ENCODE measurements around the gene PADI2.

PADI2 gene

GRCh38 chr1:17155257-17155920 is 36.1 kb upstream of the PADI2 start:
- H3K36me3 ChIP-seq (ENCODE audit: insufficient read depth, low read length), result no peaks in the 10 kb centered on the region
- H3K4me2 ChIP-seq (ENCODE audit: low read depth, low read length, poor library complexity, severe bottlenecking), result no peak overlapping the region
- no peaks in the 10 kb centered on the region for H3K9me2 ChIP-seq (replicated peaks; ENCODE audit: low read depth, low read length)
- H4K20me1 ChIP-seq (ENCODE audit: insufficient read depth, low read length, poor library complexity, severe bottlenecking), result no peaks in the 10 kb centered on the region
- no peaks in the 10 kb centered on the region for H3F3A ChIP-seq (ENCODE audit: low read depth)
- TF ChIP-seq CTCF (conservative IDR thresholded peaks at IDR 0.05; ENCODE audit: low read length) (no peak), EZH2phosphoT487 (IDR thresholded peaks at IDR 0.05; ENCODE audit: borderline replicate concordance) (no peak)
- H3K9ac ChIP-seq (ENCODE audit: low read depth, low read length, poor library complexity, severe bottlenecking), result no peak overlapping the region
- H3K4me3 ChIP-seq (ENCODE audit: low read length, poor library complexity, severe bottlenecking), result no peak overlapping the region
- no peaks in the 10 kb centered on the region for H3K27me3 ChIP-seq (ENCODE audit: insufficient read depth, low read length, poor library complexity, severe bottlenecking)
- H2AFZ ChIP-seq (ENCODE audit: low read length), result no peak overlapping the region
- no peaks in the 10 kb centered on the region for H3K4me1 ChIP-seq (ENCODE audit: insufficient read depth, low read length, poor library complexity, severe bottlenecking)
- H3K9me3 ChIP-seq (ENCODE audit: insufficient read depth, low read depth, low read length), result peaks cover 22% of the 10 kb centered on the region; the same call in 1 of the 2 replicates
- no peaks in the 10 kb centered on the region for H3K79me2 ChIP-seq (ENCODE audit: insufficient read depth, low read length)

GRCh38 chr1:17149771-17150170 is 30.5 kb upstream of the PADI2 start:
- Histone ChIP-seq H3K9me2 (replicated peaks; ENCODE audit: low read depth, low read length) (no peaks in the 10 kb centered on the region), H3K9ac (ENCODE audit: low read depth, low read length, poor library complexity, severe bottlenecking) (no peak overlapping the region), H4K20me1 (ENCODE audit: insufficient read depth, low read length, poor library complexity, severe bottlenecking) (no peaks in the 10 kb centered on the region), H3F3A (ENCODE audit: low read depth) (no peaks in the 10 kb centered on the region), H2AFZ (ENCODE audit: low read length) (0 out of 2 replicates have a peak overlapping the region, but pooled peaks have one; percentile 3), H3K79me2 (ENCODE audit: insufficient read depth, low read length) (no peaks in the 10 kb centered on the region), H3K4me3 (ENCODE audit: low read length, poor library complexity, severe bottlenecking) (no peak overlapping the region), H3K9me3 (ENCODE audit: insufficient read depth, low read depth, low read length) (peaks cover 13% of the 10 kb centered on the region; the same call in 1 of the 2 replicates), H3K36me3 (ENCODE audit: insufficient read depth, low read length) (no peaks in the 10 kb centered on the region), H3K4me1 (ENCODE audit: insufficient read depth, low read length, poor library complexity, severe bottlenecking) (peaks cover 5% of the 10 kb centered on the region), H3K27me3 (ENCODE audit: insufficient read depth, low read length, poor library complexity, severe bottlenecking) (no peaks in the 10 kb centered on the region), H3K4me2 (ENCODE audit: low read depth, low read length, poor library complexity, severe bottlenecking) (no peak overlapping the region)
- TF ChIP-seq EZH2phosphoT487 (IDR thresholded peaks at IDR 0.05; ENCODE audit: borderline replicate concordance), result no peak
- TF ChIP-seq CTCF (conservative IDR thresholded peaks at IDR 0.05; ENCODE audit: low read length), result no peak

- no peaks in the 10 kb centered on the region for H3F3A ChIP-seq (ENCODE audit: low read depth)
- H3K36me3 ChIP-seq (ENCODE audit: insufficient read depth, low read length), result no peaks in the 10 kb centered on the region
- H3K9me3 ChIP-seq (ENCODE audit: insufficient read depth, low read depth, low read length), result peaks cover 9% of the 10 kb centered on the region; the same call in 1 of the 2 replicates
- H3K9me2 ChIP-seq (replicated peaks; ENCODE audit: low read depth, low read length), result no peaks in the 10 kb centered on the region
- no peak for TF ChIP-seq CTCF (conservative IDR thresholded peaks at IDR 0.05; ENCODE audit: low read length)
- TF ChIP-seq EZH2phosphoT487 (IDR thresholded peaks at IDR 0.05; ENCODE audit: borderline replicate concordance), result no peak
- no peak overlapping the region for H3K4me2 ChIP-seq (ENCODE audit: low read depth, low read length, poor library complexity, severe bottlenecking)
- H3K79me2 ChIP-seq (ENCODE audit: insufficient read depth, low read length), result no peaks in the 10 kb centered on the region
- H3K4me1 ChIP-seq (ENCODE audit: insufficient read depth, low read length, poor library complexity, severe bottlenecking), result peaks cover 5% of the 10 kb centered on the region
- H3K4me3 ChIP-seq (ENCODE audit: low read length, poor library complexity, severe bottlenecking), result no peak overlapping the region
- H3K27me3 ChIP-seq (ENCODE audit: insufficient read depth, low read length, poor library complexity, severe bottlenecking), result no peaks in the 10 kb centered on the region
- H2AFZ ChIP-seq (ENCODE audit: low read length), result no peak overlapping the region
- H3K9ac ChIP-seq (ENCODE audit: low read depth, low read length, poor library complexity, severe bottlenecking), result no peak overlapping the region
- no peaks in the 10 kb centered on the region for H4K20me1 ChIP-seq (ENCODE audit: insufficient read depth, low read length, poor library complexity, severe bottlenecking)
These were observed 29.8 kb upstream of the PADI2 start for GRCh38 chr1:17148950-17149608.

Data from Loucy (cell line).